HG02885 (cell line): Measurements from ENCODE around the gene PAPOLG.

ENCODE experiments used
- ATAC-seq: cut with Tn5 transposase; IDR thresholded peaks from one replicate; pipeline ENCODE4 v1.9.1; 2021; ENCODE audit warnings: mild to moderate bottlenecking; ENCODE audit not compliant: unreplicated experiment, poor library complexity

Gene PAPOLG

DNA sequence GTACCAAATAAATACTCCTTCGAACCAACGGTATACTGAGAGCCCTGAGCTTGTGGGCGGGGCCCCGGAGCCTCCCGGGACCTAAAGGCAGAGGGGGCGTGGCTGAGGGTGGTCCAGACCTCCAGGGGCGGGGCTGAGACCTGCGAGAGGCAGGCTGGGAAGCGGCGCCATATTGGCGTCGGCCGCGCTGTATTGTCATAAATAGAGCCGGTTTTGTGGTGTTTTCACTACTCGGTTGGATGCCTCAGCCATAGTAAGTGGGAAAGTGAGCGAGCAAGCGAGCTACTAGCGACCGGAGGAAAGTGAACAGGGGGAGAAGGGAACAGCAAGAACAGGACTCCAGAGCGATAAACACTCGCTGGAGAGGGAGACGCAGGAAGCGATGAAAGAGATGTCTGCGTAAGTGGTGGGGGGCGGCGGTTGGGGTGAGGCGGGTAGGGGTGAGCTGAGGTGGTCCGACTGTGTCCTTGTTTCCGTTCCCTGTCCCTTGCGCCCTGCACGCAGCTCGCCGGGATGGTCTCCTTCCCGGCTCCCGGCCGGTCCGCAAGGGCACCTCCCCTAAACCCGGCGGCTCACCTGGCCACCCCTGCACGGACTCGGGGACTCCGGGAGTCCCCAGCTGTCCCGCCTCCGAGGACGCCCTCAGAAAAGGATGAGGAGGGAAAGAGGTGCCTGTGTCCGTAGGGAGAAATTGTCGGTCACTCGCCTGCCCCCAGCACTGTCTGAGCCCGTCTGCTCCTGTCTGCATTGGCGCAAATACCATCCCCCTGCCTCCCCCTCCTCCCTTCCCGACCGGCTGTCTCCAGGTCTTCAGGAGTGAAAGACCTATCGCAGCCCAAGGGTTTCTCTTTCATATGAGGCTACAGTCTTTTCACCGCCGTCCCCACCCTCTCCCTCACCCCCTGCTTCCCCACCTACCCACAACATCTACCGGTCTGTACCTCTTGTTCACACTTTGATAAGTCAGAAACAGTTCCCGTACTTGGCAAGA is at the start of gene PAPOLG:
TSS of gene PAPOLG (plus strand) at position 172 of the 991 bp plus-strand sequence. CDS start at position 383, 211 bp downstream.
- ATAC-seq: peak; percentile 99

DNA sequence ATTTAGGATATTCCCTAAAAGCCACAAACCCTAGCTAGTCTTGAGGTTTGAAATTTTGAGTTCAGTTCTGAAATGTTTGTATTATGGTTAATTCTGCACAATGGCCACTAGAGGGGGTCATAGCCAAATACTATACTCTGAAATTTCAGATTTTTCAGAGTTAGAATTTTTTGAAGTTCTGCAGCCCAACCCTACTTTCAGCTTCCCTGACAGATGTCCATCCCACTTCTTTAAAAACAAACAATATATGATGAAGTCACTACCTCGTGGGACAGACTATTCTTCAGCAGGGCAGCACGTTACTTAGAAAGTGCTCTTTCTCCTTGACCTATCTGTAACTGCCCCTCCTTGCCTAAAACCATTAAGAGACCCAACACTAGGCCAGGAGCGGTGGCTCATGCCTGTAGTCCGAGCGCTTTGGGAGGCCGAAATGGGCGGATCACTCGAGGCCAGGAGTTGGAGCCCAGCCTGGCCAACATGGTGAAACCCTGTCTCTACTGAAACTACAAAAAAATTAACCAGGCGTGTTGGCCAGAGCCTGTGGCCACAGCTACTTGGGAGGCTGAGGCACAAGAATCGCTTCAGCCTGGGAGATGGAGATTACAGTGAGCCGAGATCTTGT is 48.2 kb upstream of the PAPOLG start:
- no peak for ATAC-seq

DNA sequence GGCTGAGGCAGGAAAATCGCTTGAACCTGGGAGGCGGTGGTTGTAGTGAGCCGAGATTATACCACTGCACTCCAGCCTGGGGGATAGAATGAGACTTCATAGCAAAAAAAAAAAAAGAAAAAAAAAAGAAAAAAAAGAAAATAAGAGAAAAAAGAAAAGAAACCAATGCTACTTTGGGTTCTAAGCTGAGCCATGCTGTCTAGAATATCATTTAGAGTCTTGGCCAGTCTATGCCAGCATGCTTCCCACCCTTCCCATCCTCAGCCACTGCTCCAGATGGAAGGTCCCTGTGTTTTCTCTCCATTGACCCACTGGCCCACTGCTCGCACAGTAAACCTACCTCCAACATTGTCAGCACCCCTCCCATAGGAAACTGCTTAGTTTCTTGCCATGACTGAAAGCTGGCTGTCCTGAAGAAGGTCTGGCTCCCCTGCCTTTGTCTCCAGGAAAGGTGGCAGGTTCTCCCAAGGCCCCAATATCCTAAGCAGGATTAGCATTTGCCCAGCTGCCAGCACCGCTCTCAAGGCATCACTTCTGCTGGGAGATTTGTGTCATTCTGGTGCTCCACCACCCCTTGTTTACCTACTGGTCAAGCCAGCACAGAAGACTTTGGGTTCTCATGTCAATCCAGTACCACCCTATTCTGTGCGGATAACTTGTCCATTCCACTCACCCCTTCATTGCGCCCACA is 47.3 kb upstream of the PAPOLG start:
- no peak for ATAC-seq

DNA sequence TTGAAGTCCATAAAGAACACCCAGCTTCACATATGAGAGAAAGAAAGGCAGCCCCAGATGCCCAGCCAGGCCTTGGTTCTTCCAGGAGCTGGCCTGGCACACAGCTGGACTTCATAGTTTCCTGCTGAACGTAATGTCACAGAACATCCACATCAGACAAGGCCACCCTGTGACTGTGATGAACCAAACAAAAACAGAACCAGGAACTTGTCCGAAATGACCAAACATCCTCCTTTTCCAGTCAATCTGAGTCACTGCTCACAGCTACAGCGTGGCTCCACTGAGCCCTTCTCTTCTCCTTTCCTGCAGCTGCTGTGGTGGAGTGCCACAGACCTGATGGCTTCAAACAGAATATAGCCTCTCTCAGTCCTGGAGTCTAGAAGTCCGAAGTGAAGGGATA is 45.4 kb upstream of the PAPOLG start:
- ATAC-seq: no peak

DNA sequence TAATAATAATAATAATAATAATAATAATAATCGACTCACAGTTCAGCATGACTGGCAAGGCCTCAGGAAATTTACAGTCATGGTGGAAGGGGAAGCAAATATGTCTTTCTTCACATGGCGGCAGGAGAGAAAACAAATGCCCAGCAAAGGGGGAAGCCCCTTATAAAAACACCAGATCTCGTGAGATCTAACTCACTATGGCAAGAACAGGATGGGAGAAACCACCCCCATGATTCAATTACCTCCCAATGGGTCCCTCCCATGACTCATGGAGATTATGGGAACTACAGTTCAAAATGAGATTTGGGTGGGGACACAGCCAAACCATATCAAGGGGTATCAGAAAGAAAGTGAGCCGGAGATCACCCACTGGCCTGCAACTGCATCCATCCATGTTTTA is 40.5 kb upstream of the PAPOLG start:
- no peak for ATAC-seq

DNA sequence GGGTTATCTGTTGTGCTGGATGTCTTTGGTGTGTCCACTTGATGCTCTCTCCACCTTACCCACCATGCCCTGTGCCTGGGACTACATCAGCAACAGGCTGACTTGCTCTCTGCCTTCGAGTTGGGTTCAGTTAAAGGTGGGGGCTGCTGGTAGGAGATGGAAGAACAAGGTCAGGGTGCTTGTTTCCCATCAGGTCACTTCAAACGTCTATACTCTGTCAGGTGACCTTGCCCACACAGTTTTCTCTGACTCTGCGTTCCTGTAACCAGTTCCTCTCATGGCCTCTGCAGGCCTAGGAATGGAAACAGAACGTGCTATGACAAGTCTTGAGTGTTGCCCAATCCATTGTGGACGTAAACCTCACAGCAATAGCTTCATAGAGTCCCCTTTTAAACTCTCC is 38.4 kb upstream of the PAPOLG start:
- ATAC-seq: no peak

DNA sequence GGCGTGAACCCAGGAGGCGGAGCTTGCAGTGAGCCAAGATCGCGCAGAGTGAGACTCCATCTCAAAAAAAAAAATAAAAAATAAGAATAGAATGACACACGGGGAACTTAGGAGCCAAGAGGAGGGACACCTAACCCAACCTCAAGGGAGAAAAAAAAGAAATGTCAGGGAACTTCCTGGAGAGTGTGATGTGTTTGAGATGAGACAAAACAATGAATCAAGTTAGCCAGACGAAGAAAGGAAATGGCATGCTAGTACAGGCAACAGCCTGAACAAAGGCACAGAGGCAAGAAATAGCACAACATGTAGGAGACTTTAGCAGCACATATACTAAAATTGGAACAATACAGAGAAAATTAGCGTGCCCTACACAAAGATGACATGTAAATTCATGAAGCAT is 36.7 kb upstream of the PAPOLG start:
- ATAC-seq: no peak

DNA sequence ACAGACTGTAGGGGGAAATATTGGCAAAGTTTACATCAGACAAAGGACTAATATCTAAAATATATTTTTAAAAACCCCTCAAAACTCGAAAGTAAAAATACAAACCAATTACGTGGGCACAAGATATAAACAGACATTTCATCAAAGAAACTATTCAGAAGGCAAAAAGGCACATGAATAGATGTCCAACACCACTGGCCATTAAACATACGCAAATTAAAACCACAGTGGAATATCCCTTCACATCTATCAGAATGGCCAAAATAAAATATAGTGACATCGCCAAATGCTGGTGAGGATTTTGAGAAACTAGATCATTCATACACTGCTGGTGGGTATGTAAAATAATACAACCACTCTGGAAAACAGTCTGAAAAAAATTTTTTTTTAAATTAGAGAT is 30.6 kb upstream of the PAPOLG start:
- no peak for ATAC-seq

DNA sequence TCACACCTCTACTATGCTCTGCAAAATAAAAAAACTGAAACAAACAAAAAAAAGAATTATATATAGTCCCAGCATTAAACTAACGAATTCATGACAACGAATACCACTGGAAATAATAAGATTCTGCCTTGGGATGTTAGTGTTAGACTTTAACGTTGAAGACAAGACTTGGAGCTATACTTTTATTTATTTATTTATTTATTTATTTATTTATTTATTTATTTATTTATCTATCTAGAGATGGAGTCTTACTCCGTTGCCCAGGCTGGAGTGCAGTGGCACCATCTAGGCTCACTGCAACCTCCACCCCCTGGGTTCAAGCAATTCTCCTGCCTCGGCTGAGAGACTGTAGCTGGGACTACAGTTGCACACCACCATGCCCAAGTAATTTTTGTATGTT is 27.2 kb upstream of the PAPOLG start:
- no peak for ATAC-seq

DNA sequence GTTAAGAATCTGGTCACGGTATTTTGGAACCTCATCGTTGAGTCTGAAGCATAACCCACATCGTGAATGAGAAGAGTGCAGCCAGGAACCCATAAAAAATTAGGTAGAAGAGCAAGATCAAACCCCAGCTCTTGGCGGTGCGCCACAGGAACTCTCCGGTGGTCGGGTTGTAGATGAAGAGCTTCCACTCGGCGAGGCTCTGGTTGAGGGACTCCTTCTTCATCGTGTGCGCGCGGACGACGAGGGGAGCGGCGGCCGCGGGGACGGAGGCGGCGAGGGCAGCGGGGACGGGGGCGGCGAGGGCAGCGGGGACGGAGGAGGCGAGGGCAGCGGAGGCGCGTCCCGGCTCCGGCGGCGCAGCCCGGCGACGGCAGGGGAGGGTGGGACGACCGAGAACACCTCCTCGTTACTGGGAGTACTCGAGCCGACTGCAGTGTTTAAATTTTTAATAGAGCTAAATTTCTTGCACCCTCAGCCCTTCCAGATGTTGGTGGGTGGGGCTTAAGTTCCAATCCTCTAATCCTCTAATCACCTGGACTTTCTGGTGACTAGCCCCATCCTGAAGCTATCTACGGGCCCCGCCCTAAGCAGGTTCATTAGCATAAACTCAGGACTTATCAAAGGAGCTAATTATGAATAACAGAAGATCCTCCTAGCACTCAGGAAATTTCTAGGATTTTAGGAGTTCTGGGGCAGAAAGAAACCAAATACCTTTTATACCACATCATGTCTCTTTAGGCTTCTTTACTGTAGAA is 20.4 kb upstream of the PAPOLG start:
- no peak for ATAC-seq

DNA sequence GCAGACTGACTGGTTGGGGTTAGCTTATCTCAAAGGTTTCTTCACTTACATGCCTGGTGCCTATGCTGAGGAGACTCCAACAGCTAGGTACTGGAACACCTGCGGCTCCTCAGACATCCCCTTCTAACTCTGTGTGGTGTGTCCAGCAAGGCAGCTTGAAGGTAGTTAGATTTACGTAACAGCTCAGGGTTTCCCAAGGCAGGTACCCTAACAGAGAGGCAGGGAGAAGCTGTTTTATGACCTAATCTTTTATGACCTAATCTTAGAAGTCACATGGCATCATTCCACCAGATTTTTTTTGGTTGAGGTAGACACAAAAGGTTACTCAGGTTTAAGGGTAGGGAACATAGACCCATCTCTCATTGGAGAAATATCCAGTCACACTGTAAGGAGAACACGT is 17.4 kb upstream of the PAPOLG start:
- ATAC-seq: no peak

DNA sequence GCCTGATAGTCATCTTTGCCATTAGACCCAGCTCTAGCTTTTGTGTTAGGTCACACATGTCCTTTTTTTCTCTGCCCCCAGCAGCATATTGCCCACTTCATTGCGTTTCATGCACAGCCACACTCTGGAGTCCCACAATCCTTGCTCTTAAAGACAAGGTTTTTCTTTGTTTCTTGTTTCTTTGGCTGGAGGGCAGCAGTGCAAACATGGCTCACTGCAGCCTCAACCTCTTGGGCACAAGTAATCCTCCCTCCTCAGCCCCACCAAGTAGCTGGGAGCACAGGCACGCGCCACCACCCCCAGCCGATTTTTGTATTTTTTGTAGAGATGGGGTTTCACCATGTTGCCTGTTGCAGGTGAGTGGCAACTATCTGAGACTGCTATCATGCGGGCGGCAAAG is 16.9 kb upstream of the PAPOLG start:
- no peak for ATAC-seq

DNA sequence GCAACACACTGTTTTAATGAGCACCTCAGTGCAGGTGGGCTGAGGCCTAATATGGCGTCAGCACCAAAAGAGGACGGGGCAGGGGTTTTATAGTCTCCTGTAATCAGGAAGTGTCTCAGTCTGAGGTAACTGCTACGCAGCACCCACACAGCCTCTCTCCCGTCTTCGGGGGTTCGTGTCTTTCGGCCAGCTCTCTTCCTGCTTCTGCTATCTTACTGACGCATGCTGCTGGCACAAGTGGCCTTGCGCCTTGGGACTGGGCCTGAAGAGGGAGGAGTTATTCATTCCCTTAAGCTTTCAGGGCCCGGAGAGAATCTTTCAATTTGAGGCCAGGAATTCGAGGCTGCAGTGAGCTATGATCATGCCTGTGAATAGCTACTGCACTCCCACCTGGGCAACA is 14.5 kb upstream of the PAPOLG start:
- no peak for ATAC-seq

DNA sequence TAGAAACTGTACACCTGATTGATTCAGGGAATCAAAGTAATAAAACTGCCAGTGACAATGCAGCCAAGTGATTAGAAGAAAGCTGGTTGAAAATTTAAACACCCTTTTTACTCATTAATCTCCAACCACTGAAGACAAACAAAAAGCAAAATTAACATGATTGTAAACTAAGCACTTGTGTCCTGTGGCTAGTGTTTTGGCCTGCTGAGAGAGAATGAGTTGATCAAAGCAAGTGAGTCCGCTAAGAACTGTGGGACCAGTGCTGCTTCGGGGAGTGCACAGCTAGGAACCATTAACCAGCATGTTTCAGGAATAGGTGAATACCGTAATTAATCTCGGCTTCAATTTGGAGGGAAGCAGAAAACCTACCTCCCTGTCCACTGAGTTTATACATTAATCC is 13.6 kb upstream of the PAPOLG start:
- ATAC-seq: no peak

DNA sequence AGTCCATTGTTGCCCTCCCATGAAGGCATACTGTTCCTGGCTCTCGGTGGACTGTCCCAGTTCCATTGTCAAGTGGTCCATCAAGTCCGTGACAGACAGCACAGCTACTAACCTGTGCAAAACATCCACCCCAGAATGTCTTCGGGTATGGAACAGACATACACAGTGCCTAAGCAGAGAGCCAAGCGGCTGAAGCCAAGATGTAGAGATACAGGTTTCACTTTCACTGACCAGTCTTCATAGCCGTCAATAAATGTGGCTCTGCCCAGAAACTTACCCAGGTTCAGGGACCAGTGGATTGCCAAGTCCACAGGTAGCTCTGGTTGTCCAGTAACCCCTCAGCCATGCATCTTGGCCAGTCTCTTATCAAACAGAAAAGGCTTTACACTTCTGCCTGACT is 10.7 kb upstream of the PAPOLG start:
- ATAC-seq: no peak

DNA sequence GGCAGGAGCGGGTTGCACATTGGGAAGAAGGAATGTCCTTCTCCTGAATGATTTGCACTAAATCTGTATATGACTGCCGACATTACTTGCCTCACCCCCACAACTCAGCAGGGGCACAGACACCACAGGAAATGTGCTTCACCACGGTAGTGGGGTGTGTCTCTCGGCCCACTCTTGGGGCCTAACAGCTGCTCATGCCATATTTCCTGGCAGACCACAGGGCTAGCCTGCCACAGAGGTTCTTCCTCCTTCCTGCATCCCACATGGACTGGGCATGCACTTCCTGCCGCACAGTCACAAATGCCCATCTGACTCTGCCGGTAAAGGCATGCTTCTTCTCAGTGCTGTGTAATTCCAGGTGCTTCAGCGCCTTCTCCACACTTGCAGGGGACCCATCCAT is 10.3 kb upstream of the PAPOLG start:
- no peak for ATAC-seq

DNA sequence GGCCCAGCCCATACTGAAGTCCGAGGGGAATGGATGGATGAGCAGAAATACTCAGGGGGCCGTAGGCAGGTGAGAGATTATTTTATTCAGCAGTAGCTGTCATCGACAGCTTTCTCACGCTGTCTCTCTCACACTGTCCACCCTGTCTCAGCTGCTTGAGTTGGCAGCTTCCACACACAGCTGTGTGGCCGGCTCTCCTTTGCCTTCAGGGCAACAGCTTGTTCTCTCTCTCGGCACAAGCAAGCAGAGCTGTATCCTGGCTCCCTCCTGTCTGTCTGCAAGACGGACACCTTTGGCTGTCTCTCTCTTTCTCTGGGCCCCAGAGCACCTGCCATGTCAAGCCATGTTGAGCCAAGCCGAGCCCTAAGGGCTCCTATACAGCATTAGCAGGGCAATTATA is 9.8 kb upstream of the PAPOLG start:
- ATAC-seq: no peak

DNA sequence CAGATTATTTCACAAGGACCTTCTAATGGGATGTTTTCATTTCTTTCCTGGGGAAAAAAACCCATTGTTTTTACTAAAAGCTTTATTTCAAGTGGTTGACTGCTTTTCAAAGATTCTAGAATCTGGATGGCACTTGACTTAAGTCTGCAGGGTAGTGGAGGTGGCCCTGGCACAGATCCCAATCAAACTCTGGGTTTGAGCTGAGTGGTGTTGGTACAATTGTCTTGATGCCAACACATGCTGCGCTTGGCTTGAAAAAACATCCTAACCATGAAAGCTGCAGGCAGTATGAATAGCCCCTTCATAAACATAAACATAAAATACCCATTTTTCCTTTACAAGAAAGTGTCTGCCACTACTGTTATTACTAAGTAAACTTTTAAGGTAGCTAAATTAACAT is 3.6 kb downstream of the PAPOLG start:
- ATAC-seq: no peak

DNA sequence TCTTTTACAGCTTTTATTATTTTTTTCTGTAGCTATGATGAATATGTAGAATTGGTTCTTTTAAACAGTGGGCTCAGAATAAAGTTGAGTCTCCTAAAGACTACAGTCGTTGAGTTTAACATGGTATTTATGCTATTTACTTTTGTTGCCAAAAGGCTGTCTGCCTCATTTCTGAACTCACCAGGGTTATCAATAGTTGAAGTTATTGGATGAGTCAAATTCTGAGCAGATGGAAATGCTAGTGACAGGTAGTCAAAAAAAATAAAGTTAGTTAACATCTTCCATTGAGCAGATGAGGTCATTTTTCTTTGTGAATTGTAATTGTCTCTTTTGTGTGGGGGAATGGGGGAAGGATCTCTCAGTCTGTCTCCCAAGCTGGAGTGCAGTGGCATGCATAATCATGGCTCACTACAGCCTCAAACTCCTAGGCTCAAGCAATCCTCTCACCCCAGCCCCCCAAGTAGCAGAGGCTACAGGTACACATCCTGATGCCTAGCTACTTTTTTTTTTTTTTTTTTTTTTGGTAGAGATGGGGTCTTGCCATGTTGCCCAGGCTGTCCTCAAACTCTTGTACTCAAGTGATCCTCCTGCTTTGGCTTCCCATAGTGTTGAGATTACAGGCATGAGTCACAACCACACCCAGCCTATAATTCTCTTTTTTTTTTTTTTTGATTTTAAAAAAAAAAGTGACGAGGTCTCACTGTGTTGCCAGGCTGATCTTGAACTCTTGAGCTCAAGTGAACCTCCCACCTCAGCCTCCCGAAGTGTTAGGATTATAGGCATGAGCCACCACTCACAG is 8.9 kb downstream of the PAPOLG start:
- no peak for ATAC-seq

DNA sequence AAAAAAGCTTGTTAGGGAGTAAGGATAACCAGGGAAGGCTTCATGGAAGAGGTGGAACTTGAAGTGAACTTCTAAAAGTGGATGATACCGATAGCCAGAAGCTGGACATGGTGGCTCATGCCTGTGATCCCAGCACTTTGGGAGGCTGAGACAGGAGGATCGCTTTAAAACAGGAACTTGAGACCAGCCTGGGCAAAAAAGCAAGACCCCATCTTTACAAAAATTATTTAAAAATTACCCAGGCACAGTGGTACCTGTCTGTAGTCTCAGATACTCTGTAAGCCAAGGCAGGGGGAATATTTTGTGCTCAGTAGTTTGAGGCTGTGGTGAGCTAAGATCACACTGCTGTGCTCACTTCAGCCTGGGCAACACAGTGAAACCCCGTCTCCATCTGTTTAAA is 10.2 kb downstream of the PAPOLG start:
- ATAC-seq: no peak
